Kidney capillary endothelial cell (primary cell): ENCODE measurements around the gene PNRC2.
"Not testable (repeated sequence)": the region's sequence is repeated elsewhere in the genome, so short reads cannot be mapped to it uniquely, and the experiment has no call there.

ENCODE experiments used
- DNase-seq: peaks from one replicate; pipeline ENCODE4 v3.0.0-alpha.2; 2018; ENCODE audit warnings: low spot score

The PNRC2 gene

DNA sequence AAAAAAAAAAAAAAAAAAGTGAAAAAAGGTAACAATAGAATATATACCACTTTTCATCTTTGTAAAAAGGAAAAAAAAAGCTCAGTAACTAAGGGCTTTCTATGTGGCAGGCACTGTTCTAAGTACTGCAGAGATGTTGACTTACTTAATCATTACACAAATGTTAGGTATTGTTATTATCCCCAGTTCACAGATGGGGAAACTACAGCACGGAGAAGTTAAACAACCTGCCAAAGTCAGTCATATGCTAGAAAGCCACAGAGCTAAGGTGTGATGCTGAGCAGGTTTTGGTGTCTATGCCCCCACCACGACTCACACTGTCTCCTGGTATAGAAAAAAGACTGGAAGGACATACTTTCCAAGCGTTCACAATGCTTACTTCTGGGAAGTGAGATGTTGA, 6.6 kb upstream of the PNRC2 start:
- no peak for DNase-seq

DNA sequence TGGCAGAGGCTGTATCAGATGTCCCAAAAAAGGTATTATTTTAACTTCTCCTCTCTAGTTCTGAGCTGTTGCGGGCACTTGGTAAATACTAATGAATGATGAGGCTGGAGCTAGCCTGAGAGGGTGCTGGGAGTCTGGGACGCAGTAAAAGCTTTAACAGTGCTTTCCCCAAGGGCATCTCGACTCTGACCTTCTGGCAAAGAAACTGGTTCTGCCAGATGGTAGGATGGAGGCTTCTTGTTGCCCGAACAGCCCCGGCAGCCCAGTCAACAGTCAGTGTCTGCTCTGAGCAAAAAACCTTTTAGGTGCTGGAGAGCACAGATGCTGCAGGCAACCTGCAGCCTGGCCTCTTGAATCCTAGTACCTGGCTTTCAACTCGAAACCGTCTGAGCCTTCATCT, 2.5 kb upstream of the PNRC2 start:
- no peak for DNase-seq

DNA sequence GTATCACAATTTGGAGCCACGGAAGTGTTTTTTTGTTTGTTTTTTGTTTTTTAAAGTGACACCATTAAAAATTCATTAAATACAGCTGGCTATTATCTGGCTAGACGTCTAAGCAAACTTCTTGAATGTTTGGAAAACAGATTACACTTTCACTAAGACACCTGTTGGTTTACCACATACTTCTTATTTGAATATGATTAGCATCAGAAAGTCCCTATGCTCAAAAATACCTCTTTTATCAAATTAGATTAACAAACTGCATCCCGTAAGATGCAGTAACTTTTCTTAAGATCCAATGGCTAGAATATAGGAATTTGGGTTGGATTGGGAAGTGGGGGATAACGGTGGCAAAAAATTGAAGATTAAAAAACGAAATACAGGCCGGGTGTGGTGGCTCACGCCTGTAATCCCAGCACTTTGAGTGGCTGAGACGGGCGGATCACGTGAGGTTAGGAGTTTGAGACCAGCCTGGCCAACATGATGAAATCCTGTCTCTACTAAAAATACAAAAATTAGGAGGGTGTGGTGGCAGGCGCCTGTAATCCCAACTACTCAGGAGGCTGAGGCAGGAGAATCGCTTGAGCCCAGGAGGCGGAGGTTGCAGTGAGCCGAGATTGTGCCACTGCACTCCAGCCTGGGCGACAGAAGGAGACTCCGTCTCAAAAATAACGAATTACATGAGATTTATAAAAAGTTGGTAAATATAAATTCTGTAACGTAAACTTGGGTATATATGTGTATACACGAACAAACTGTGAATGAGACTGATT, 1.4 kb upstream of the PNRC2 start:
- DNase-seq, result not testable (repeated sequence)

DNA sequence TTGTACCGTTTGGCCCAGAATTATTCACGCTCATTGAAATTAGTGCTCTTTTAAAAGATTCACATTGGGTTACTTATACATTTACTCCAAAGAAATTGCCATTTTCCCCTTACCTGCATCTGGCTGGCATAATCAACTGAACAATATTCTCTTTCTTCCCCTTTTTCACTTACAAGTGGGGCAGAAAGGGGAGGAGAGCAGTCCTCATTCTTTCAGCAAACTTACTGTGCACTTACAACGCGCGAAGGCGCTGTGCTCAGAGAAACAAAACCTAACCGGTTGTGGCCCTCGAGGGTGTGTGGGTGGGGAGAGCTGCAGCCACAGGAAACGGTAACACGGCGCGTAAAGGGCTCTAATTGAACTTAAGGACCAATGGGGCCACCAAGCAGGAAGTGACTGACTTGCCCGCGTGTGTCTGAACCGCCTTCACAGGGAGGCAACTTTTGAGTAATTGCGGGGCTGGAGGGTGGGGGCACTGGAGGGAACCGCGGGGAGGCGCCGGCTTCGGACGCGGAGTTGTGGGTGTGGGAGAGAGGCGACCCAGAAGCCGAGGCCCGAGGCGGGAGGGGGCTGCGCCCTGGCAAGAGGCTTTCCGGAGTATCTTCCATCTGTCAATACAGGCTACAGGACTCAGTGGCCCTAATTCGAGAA, 693 bp upstream of the PNRC2 start:
- DNase-seq, result peak; percentile 92

DNA sequence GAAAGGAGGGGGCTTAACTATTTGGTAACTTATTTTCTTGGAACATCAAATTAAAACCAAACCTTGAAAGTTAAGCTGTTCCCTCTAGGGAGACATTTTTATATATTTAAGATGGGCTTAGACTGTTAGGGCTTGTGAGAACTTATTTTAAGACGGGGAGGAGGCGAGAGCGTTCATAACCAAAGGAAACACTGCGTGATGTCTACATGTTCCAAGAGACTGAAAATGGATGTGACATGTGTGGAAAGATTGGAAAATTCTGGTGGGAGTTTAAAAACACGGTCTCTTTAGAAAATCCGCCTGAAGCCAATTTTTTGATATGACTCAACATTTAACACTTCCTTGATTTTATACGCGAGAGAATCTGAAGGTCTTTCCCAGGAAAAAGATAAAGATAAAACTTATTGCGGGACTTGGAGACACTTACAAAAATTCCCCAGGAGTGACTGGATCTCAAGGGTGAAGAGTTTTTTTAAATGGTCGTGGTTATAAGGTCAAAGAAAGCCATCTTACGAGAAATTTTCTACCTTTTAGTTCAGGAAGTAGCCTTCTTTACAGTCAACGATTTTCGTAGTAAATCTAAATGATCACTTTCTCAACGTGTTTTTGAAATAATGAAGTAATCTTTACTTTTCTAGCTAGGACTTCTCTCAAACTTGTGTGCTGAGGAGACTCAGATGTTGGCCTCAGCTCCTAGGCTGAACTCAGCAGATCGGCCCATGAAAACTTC, 828 bp downstream of the PNRC2 start:
- no peak for DNase-seq

DNA sequence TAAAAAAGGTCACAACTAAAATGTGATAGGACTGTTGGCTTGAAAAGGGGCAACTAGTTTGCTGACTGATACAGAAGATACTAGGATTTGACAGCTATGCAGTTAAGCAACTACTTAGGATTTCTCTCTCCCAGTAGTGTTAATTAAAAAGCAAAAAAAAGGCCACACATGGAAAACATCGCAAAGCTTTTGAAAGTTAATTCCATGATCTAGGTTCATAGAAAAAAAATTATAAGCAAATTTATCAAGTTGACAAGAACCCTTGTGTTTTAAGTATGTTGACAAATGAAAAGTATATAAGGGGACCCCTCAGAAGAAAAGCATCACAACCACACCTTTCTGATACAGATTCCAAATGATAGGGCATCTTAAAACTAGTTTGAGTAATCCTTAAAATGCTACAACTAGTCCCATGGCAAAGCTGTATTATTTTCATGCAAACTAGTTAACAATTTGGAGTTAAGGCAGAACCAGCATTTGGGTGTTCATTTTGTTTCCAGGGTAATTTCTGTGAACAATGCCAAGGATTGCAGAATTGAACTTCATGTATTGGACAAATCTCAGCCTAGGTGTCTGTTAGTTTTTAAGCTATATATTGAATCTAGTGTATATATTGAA, 4.1 kb downstream of the PNRC2 start:
- no peak for DNase-seq

DNA sequence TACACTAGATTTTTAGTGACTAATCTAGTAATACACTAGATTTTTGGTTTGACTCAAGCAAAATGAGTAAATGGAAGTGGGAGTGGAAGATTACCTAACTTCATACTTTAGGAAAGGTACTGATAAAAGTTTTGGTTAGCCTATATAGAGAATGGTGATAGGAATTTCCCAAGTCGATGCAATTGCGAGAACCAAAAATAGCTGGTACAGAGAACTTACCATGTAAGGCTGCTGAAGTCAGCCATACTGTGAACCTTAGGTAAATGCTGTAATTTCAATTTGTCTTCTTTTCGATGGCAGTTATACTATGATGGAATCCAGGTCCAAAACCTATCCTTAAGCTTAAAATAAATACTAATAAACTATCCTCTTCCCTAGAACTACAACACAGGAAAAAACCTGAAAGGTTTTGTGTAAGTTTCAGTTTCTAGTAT, 4.6 kb downstream of the PNRC2 start:
- DNase-seq, result no peak

DNA sequence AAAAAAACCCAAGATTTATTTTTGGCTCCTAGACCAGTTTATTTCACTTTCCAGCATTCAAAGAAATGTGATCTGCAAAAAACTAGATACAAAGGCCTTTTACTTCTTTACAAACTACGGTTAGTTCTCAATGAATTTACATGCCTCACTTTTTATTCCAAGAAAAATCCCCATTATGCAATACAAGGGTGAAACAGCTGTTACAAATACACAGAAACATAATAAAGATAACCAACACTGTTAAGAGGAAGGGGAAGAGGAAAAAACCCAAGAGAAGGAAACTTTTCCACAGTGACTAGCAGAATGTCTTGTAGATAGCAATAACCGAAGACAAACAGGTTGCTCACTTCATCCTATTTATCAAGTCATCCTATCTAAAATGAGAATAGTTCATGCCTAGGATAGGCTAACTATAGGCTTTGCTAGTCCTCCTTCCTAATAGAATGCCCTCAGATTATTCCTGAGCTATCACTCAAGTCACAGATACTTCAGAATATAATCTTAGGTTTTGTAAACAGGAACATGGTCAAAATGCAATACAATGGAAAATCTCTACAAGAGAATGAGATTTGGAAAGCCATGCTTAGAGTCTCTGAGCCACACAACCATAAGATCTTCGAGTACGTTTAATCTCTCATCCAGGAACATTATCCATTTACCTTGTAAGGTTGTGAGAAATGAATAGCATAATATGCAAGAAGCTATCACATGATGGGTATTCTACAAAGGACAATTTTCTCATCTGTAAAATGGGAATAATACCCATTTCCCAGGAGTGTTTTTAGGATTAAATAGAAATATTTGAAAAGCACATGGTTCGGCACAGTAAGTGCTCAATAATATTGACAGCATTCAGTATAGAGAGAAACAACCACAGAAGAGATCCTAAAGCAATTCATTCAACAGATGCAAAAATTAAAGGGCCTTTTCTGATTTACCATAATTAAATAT, 5.4 kb downstream of the PNRC2 start:
- DNase-seq, result no peak

DNA sequence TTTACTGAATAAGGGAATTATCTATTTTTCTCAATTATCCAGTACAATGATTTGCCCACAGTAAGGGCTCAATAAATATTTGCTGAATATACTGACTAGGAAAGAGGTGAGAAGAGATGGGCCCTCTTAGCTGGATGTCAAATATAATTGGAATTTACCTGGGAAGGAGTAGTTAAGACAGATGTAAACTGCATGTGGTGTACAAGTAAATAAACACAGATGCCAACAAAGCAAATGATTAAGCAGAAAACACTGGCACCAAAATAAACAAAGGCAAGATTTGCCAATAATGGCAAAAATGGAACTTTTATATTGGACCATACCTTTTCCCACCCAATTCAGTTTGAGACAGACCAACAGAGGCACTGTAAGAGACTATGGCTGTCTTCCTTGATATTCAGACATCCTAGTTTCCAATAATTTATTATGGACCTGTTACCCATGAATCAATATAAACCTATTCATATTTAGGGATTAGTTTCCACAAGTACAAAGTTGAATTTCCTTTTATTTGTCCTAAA, 7.4 kb downstream of the PNRC2 start:
- no peak for DNase-seq

DNA sequence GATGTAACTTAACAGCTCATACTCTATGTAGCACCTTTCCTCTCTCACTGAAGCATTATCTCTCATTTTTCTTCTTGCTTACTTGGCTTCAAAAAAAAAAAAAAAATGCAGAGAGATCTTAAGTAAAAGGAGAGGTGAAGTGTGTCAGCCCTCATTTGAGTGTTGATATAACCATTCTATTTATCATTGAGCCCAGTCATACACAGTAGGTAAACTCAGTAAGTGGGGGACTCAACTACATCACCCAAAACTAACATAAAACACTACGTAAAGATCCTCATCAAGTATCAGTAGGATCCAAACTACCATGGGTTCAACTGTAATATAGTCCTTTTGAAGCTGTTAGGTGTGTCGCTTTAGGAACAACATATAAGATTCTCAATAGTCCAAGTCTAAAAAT, 8.2 kb downstream of the PNRC2 start:
- no peak for DNase-seq

DNA sequence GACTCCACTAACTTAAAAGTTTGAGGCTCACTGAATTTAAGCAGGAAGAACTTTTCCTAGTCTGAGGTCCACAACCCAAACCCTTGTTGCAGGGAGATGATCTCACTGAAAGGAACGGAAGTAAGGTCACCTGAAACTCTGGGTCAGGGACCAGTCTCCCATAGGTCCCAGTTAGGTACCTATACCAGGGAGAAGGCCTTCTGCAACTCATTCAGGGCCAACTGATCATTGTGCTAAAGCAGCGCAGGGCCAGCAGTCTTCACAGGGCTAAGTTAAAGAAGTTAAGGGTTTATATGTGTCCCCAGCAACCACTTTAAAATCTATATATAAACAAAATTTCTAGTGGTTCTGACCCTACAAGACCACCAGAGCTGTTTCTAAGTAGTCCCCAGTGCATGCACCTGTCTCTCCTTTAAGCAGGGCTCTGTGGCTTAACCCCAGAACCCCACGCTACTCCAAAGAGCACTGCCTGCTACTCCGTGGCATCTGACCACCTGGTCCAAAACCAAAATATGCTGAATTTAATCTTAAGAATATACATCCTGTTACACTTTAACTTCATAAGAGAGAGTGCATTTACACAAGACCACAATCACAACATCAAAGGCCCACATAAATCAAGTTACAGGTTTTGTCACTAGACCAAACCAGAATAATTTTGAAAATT, 17.7 kb downstream of the PNRC2 start:
- no peak for DNase-seq

DNA sequence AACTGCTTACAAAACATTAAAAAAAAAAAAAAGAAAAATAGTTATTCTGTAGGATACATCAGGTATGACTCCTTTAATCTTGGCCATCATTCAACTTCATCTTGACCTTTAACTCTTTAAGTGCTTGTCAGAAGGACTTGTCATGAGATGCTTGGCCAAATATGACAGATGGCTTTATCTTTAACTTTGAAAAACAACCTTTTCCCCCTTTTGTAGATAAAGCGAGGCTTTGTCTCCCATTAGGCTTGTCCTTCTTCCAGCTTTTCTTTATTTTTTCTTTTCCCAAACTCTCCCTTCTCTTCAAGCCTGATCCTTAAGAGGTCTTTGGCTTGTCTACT, 18.2 kb downstream of the PNRC2 start:
- DNase-seq, result no peak

DNA sequence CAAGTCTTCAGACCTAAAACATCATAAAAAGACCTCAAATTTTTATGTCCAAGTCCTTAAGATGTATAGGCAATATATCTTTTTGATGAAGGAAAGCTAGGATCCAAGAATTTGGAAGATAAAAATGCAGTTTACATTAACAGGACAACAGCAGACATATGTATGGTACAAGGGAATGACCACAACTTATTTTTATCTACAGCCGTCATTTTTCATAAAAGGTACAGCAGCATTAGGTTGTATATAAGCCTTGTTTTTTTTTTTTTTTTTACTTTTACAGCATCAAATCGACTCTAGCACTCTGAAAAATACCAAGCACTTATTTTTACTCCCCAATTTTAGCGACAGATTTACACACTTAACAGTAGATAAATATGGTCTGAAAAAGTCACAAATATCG, 19.2 kb downstream of the PNRC2 start:
- DNase-seq, result no peak

DNA sequence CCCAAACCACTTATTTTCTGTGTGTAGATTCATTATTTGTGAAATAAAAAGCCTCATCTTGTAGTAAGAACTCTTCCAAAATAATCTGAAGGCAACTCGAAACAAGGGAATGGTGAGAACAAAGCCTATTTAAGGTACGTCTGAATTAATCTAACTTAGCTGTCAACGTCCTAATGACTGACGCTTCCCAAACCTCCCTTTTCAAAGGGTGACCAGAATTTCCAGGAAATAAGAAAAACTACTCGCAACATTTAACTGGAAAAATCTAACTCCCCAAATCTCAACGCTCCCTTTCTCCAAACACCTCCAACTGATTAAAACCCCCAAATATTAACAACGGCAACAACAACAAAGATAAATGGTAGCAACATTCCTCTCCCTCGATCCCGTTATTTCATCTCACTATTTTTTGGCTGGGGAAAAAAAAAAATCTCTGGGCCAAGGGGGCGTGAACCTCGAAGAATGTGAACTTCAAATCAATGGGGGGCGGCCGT, 19.8 kb downstream of the PNRC2 start:
- DNase-seq, result no peak

DNA sequence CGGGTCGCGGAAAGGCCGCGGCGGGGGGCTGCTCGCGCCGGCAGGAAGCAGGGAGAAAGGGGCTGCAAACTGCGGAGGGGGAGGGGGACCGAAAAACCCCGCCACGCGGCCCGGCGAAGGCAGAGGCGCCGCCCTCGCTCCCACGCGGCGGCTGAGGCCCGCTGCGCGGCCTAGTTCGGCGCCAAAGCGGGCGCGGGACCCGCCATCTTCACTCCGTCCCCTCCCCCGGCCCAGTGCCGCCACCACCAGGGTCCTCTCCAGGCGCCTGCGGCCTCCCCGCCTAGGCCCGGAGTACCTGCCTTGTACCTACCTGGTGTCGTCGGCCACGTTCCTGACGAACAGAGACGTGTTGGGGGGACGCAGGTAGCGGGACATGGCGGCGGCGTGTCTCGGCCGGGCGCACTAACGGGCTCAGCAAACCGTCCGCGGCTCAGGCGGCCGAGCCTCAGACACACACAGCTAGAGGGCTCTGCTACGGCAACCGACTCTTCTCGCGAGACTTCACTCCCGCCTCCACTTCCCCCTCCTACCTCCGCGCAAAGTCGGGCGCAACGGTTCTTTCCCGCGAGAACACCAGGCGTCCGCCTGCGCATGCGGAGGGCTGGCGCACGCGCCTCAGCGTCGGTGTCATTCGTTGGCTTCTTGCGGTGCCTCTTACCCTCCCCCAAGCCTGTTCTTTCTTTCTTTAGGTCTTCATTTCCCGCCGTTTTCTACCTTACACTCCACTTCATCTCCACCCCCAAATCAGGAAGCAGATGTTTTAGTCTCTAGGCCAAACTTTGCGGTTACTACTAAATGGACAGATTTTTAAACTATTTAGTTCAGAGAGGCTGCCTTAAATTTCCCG, 20.5 kb downstream of the PNRC2 start, which contains the start of gene SRSF10:
TSS of gene SRSF10 (minus strand) at position 447 of the 847 bp plus-strand sequence. CDS start at position 375, 72 bp downstream.
- DNase-seq, result peak; percentile 98

DNA sequence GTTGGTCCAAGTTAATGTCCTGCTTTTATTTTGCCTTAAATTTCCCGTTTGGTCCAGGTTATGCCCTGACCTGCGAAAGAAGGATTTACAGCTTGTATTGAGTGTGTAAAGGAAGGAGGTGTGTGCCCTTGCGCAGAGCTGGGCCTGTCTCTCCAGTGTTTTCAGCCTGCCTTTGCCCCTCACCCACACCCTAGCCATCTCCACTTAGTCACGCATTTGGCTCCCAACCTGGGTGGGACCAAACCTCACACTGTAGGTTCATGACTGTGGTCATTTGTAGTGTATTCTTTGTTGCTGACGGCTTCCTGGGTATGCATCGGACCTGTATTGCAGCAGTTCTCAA, 21.1 kb downstream of the PNRC2 start:
- DNase-seq, result no peak

DNA sequence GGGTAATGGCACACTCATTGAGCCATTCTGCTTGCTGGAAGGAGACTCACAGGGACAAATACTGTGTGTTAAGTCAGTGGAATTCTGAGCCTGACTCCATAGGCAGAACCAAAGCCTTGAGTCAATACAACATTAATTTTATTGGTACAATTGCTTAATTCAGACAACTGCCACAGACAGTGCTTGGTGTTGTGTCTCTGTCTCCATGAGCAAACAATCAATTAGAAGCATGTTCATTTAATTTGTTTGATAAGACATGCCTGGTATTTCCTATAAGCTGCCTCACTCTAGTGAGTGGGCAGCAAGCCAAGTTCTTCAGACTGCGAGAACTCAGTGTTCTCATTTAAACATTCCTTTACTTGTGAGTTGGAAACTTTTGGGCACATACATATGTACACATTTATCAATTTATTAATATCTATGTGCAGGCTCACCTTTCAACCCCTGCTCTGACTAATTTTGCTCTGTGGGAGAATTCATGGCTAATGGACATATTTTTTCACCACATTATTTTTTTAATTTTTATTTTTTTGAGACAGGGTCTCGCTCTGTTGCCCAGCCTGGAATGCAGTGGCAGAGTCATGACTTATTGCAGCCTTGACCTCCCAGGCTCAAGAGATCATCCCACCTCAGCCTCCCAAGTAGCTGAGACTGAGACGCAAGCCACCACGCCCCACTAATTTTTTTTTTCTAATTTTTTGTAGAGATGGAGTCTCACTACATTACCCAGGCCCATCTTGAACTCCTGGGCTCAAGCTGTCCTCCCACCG, 25.0 kb downstream of the PNRC2 start:
- no peak for DNase-seq

DNA sequence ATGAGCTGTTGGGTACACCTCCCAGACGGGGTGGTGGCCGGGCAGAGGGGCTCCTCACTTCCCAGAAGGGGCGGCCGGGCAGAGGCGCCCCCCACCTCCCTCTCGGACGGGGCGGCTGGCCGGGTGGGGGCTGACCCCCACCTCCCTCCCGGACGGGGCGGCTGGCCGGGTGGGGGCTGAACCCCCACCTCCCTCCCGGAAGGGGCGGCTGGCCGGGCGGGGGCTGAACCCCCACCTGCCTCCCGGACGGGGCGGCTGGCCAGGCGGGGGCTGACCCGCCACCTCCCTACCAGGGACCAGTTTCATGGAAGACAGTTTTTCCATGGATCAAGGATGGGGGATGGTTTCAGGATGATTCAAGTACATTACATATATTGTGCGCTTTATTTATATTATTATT, 27.4 kb downstream of the PNRC2 start:
- DNase-seq, result not testable (repeated sequence)

DNA sequence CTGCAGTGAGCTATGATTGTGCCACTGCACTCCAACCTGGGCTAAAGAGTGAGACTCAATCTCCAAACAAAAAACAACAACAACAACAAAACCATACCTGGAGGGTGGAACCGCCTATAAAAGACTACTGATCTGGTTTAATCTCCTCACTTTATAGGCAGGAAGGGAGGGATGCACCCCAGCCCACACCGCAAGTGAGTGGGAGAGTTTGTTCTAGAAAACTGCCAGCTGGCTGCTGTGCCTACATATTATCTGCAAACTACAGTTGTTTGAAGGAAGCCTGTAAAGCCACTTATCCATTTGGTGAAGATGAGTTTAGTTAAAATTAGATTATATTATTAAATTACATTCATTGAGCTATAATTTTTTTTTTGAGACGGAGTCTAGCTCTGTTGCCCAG, 29.6 kb downstream of the PNRC2 start:
- DNase-seq, result no peak
